GM18951 (cell line): ENCODE data around the gene ELOVL5.

ENCODE experiments used
- POLR2A ChIP-seq: IDR thresholded peaks from 4 replicates; pipeline ENCODE4 v1.6.1; 2011; ENCODE audit warnings: mild to moderate bottlenecking; ENCODE audit not compliant: insufficient read length, insufficient read depth; ENCODE audit errors: extremely low read depth
- in situ Hi-C: fragments of 300-500 bp; cut with MboI; formaldehyde crosslinking; loops from one replicate; pipeline ENCODE4 v1.12.0; 2022; ENCODE audit warnings: low sequenced_read_pairs, mixed read lengths, inconsistent platforms; ENCODE audit not compliant: unreplicated experiment

Gene ELOVL5

DNA sequence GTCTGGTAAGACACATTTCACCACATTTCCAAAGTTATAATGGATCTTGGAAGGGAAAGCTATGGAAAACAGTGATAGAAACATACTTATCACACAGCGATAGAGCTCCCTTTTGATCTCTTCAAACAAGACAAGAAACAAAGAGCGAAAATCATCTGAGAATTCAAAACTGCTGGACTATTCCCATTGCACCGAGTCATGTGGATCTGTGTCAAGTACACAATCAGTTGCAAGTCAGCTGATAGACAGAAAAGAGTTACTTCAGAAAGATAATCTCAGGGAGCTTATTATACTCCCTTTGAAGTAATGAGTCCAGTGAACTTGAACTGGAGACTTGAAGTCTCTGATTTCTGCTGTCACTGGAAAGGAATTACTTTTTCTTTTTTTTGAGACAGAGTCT, 110.4 kb downstream of the ELOVL5 start:
- in situ Hi-C loops = no loop called here
- TF ChIP-seq POLR2A = no peak

DNA sequence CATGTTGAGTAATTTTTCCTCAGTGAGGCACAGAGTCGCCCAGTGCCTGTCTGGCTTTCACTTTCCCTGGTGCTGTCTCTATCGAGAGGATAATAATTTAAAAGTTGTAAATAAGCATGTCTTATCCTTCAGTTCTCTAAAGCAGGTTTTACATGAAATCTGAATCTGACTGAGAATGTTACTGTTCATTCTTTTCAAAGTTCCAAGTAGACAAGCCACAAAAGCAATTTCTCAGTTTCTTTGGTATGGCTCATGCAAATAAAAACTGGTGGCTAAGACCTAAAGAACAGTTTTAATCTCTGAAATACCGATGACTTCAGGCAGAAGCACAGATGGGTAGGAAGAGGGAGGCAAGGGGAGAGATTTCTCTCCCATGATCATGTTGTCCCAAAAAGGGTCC, 112.5 kb downstream of the ELOVL5 start:
- in situ Hi-C loops = no loop called here
- TF ChIP-seq POLR2A = no peak

DNA sequence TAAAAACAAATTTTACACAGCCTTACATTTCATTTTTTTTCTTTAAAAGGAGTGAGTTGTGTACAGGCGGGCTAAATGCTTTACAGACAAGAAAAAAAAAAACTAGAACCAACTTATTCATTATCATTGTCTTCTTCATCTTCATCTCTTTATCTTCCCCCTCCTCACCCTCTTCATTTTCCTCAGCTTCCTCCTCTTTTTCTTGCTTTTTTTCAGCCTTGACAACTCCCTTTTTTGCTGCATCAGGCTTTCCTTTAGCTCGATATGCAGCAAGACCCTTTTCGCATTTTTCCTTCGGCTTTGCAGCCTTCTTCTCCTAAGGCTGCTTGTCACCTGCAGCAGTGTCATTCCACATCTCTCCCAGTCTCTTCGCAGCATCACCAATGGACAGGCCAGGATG, 113.2 kb downstream of the ELOVL5 start:
- in situ Hi-C loops = no loop called here
- TF ChIP-seq POLR2A = no peak

DNA sequence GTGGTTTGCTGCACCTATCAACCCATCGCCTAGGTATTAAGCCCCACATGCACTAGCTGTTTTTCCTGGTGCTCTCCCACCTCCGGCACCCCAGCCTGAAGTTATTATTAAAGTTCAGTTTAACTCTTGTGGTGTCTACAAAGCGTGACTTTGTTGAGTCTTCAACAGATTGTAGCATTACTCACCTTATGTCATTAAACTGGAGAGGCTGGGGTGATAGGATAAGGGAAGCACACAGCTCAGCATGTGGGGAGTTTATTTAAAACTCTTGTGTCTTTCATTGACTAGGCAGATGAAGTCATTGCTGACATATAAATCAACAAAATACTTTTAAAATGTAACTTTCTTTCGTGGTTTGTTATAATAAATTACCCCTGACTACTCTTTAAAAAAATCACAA, 115.4 kb downstream of the ELOVL5 start:
- in situ Hi-C loops = no loop called here
- no peak for TF ChIP-seq POLR2A

DNA sequence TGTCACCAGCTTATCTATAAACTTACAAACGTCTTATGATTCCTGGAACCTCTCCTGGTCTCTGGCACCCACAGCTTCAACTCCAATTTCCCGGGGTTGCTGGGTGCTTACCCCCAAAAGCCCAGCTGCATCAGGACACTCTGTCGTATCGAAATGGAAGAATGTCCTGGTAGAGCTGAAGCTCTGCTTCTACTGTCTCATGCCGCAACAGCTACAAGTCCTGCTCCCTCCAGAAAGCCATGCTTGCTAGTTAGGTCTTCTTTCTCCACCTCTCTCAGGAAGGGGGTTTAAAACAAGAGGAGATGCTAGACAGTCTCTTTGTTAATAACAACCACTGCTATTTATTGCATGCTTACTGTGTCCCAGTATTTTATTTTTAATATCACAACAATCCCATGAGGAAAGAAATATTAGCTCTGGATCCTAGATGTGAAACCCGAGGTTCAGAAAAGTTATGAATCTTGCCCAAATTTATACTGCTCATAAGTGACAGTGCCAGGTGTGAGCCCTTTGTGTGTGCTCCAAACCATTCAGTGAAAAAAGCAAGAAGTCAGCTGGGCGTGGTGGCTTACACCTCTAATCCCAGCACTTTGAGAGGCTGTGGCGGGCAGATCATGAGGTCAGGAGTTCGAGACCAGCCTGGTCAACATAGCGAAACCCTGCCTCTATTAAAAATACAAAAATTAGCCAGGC, 117.8 kb downstream of the ELOVL5 start:
- TF ChIP-seq POLR2A = no peak
- in situ Hi-C loops = no loop called here

DNA sequence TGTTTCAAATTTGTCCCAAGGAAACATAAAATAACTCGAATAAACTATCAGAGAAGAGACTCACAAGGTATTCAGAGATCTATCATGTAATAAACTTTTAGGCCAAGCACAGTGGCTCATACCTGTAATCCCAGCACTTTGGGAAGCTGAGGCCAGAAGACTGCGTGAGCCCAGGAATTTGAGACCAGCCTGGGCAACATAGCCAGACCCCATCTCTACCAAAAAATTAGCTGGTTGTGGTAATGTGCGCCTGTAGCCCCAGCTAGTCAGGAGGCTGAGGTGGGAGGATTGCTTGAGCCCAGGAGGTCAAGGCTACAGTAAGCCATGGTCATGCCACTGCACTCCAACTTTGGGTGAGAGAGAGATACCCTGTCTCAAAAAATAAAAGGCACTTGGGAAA, 120.9 kb downstream of the ELOVL5 start:
- in situ Hi-C loops = no loop called here
- TF ChIP-seq POLR2A = no peak

DNA sequence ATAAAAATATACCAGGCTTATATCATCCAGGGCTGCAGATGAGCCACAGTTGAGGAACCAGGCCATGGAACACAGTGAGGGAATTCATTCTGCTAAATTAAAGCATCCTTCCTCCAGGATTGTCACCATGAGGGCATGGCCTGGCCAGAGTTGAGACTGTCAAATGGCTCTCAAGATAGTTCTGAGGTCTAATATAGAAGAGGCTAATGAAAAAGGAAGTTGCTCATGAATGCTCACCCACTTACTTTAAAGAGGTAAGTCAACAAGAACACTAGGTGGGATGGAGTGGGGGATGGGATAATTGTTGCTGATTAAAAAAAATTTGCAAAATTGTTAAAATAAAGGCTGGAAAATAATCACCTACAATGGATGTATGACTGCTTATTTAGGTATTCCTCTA, 128.1 kb downstream of the ELOVL5 start:
- no peak for TF ChIP-seq POLR2A
- in situ Hi-C loops = no loop called here
